ENCODE measurements around the gene TC2N. TPM values are rescaled to one million over a fixed set of nuclear protein-coding genes. Genes with fewer than 3 reads are reported as not detected.

TC2N gene
- total RNA-seq, 3 donors from 2014 or later (not counting 1 experiment from before 2014, with no cell fraction given), result 83.1 to 157 (median 126) TPM

- H3K4me1 Mint-ChIP-seq, result peaks cover 4 to 7% of the 10 kb centered on the region in 2 donors
- Histone ChIP-seq H3K9me3 (ENCODE audit: control insufficient read depth, insufficient read depth, low read length) (no peaks in the 10 kb centered on the region), H3K27ac (ENCODE audit: low read length) (no peak overlapping the region), H3K4me3 (ENCODE audit: low read length) (no peak overlapping the region), H3K4me1 (ENCODE audit: control insufficient read depth, insufficient read depth, low read length) (no peaks in the 10 kb centered on the region), H3K27me3 (ENCODE audit: control insufficient read depth, insufficient read depth, low read length) (no peaks in the 10 kb centered on the region), H3K36me3 (ENCODE audit: control insufficient read depth, insufficient read depth, low read length) (no peaks in the 10 kb centered on the region)
- no peaks in the 10 kb centered on the region for H3K9me3 Mint-ChIP-seq
- ATAC-seq (no peak), DNase-seq (no peak)
- WGBS (ENCODE audit: insufficient coverage), result 92% methylated on average over 4 of the region's 4 CpGs
- H3K27ac Mint-ChIP-seq, result no peak overlapping the region
- H3K36me3 Mint-ChIP-seq, result no peaks in the 10 kb centered on the region
- H3K4me3 Mint-ChIP-seq, result no peak overlapping the region
- intact Hi-C loops (cut with micrococcal nuclease), result no loop called here
- no peak for TF ChIP-seq CTCF (IDR thresholded peaks at IDR 0.05)
- H3K27me3 Mint-ChIP-seq (ENCODE audit: low read depth in 2 of 2), result no peaks in the 10 kb centered on the region
These were observed 29.1 kb upstream of the TC2N start for GRCh38 chr14:91896419-91896818.

GRCh38 chr14:91893669-91894068 lies 26.3 kb upstream of the TC2N start:
- H3K27ac ChIP-seq (ENCODE audit: low read length), result no peak overlapping the region
- intact Hi-C loops (cut with micrococcal nuclease), result no loop called here
- 59% methylated on average over 4 of the region's 4 CpGs for WGBS (ENCODE audit: insufficient coverage)
- H3K4me3 Mint-ChIP-seq, result no peak overlapping the region
- no peak for TF ChIP-seq CTCF (IDR thresholded peaks at IDR 0.05)
- DNase-seq, result no peak
- H3K27me3 Mint-ChIP-seq (ENCODE audit: low read depth in 2 of 2), result no peaks in the 10 kb centered on the region
- H3K36me3 ChIP-seq (ENCODE audit: control insufficient read depth, insufficient read depth, low read length), result no peaks in the 10 kb centered on the region
- H3K36me3 Mint-ChIP-seq, result no peaks in the 10 kb centered on the region
- no peaks in the 10 kb centered on the region for H3K9me3 ChIP-seq (ENCODE audit: control insufficient read depth, insufficient read depth, low read length)
- no peak overlapping the region for H3K4me3 ChIP-seq (ENCODE audit: low read length)
- no peaks in the 10 kb centered on the region for H3K27me3 ChIP-seq (ENCODE audit: control insufficient read depth, insufficient read depth, low read length)
- H3K27ac Mint-ChIP-seq, result no peak overlapping the region
- H3K4me1 Mint-ChIP-seq, result peaks cover 25 to 28% of the 10 kb centered on the region in 2 donors
- H3K9me3 Mint-ChIP-seq, result no peaks in the 10 kb centered on the region
- peaks cover 26% of the 10 kb centered on the region for H3K4me1 ChIP-seq (ENCODE audit: control insufficient read depth, insufficient read depth, low read length)
- ATAC-seq, result no peak

GRCh38 chr14:91893007-91893406 lies 25.7 kb upstream of the TC2N start:
- Histone ChIP-seq H3K27me3 (ENCODE audit: control insufficient read depth, insufficient read depth, low read length) (no peaks in the 10 kb centered on the region), H3K4me1 (ENCODE audit: control insufficient read depth, insufficient read depth, low read length) (peaks cover 28% of the 10 kb centered on the region), H3K36me3 (ENCODE audit: control insufficient read depth, insufficient read depth, low read length) (no peaks in the 10 kb centered on the region), H3K4me3 (ENCODE audit: low read length) (no peak overlapping the region), H3K9me3 (ENCODE audit: control insufficient read depth, insufficient read depth, low read length) (no peaks in the 10 kb centered on the region), H3K27ac (ENCODE audit: low read length) (no peak overlapping the region)
- DNase-seq, result peak in 1 of 2 donors; percentile 67
- Mint-ChIP-seq H3K4me1 (peaks cover 25 to 30% of the 10 kb centered on the region in 2 donors), H3K36me3 (no peaks in the 10 kb centered on the region), H3K9me3 (no peaks in the 10 kb centered on the region), H3K4me3 (no peak overlapping the region), H3K27ac (no peak overlapping the region), H3K27me3 (ENCODE audit: low read depth in 2 of 2) (no peaks in the 10 kb centered on the region)
- intact Hi-C loops (cut with micrococcal nuclease), result no loop called here
- WGBS (ENCODE audit: insufficient coverage), result 77% methylated on average over 4 of the region's 7 CpGs
- TF ChIP-seq CTCF (IDR thresholded peaks at IDR 0.05), result peak; percentile 29
- ATAC-seq, result peak in 2 of 3 donors; percentile 31 to 42

GRCh38 chr14:91891721-91892220 lies 24.4 kb upstream of the TC2N start:
- no peak overlapping the region for H3K27ac ChIP-seq (ENCODE audit: low read length)
- TF ChIP-seq CTCF (IDR thresholded peaks at IDR 0.05), result no peak
- Mint-ChIP-seq H3K36me3 (no peaks in the 10 kb centered on the region), H3K4me1 (peaks cover 25 to 30% of the 10 kb centered on the region in 2 donors), H3K27me3 (ENCODE audit: low read depth in 2 of 2) (no peaks in the 10 kb centered on the region), H3K27ac (no peak overlapping the region), H3K9me3 (no peaks in the 10 kb centered on the region), H3K4me3 (peak overlapping the region; percentile 4)
- WGBS (ENCODE audit: insufficient coverage), result 98% methylated on average over 3 of the region's 3 CpGs
- intact Hi-C loops (cut with micrococcal nuclease), result no loop called here
- H3K36me3 ChIP-seq (ENCODE audit: control insufficient read depth, insufficient read depth, low read length), result no peaks in the 10 kb centered on the region
- no peaks in the 10 kb centered on the region for H3K9me3 ChIP-seq (ENCODE audit: control insufficient read depth, insufficient read depth, low read length)
- H3K4me3 ChIP-seq (ENCODE audit: low read length), result no peak overlapping the region
- H3K4me1 ChIP-seq (ENCODE audit: control insufficient read depth, insufficient read depth, low read length), result peaks cover 28% of the 10 kb centered on the region
- H3K27me3 ChIP-seq (ENCODE audit: control insufficient read depth, insufficient read depth, low read length), result no peaks in the 10 kb centered on the region
- DNase-seq, result no peak
- ATAC-seq, result no peak
